OCI-LY1 (cell line): ENCODE data around the gene NR1I2.

Experiments
- CTCF ChIP-seq: fragments of 200-600 bp; sonication (generic), shearing (Covaris generic); IDR thresholded peaks from 2 replicates; pipeline ENCODE4 v1.5.1; 2017; ENCODE audit warnings: mild to moderate bottlenecking, antibody characterized with exemption, low read length, moderate library complexity, mixed read lengths
- EZH2 ChIP-seq: fragments of 200-600 bp; sonication (generic), shearing (Covaris generic); IDR thresholded peaks from 2 replicates; pipeline ENCODE4 v1.8.0; 2017; ENCODE audit warnings: borderline replicate concordance, mixed run types, mild to moderate bottlenecking, antibody characterized with exemption, low read length, moderate library complexity, mixed read lengths

- TF ChIP-seq CTCF (no peak), EZH2 (no peak)
These were observed 27.5 kb downstream of the NR1I2 start for GRCh38 chr3:119809249-119810017.
